Neural progenitor cell (in vitro differentiated cells): ENCODE measurements around the gene FBF1.

Experiments used
- CTCF ChIP-seq: fragments of 200-600 bp; sonication (generic); IDR thresholded peaks from 2 replicates; pipeline ENCODE4 v1.5.1; 2017; ENCODE audit warnings: antibody characterized with exemption, mild to moderate bottlenecking
- EZH2 ChIP-seq: fragments of 200-600 bp; sonication (generic); IDR thresholded peaks from 2 replicates; pipeline ENCODE4 v1.6.1; 2017; ENCODE audit warnings: antibody characterized with exemption, mild to moderate bottlenecking, moderate library complexity
- EZH2phosphoT487 ChIP-seq: fragments of 200-600 bp; sonication (generic); IDR thresholded peaks from 2 replicates; pipeline ENCODE4 v1.6.1; 2017; ENCODE audit warnings: antibody characterized with exemption

GRCh38 chr17:75898065-75898464 lies 42.8 kb downstream of the FBF1 start:
- no peak for TF ChIP-seq CTCF
- no peak for TF ChIP-seq EZH2phosphoT487
- TF ChIP-seq EZH2 = no peak
